Endothelial cell of umbilical vein (primary cell): ENCODE data around the gene PHTF1. TPM values are rescaled to one million over a fixed set of nuclear protein-coding genes. Genes with fewer than 3 reads are reported as not detected.

Source experiments
- BruUV-seq: library from RNA; stranded (reverse); fragments of 400-500 nt; replicated peaks from 2 replicates; lab custom pipeline; 2021; lab: Mats Ljungman, UMichigan
- CTCF ChIA-PET: fragments of 300-600, 350-600 bp; sonication (Branson Sonifier 250); formaldehyde crosslinking; loops from one replicate; lab custom pipeline; 2021; ENCODE audit warnings: antibody characterized with exemption, inconsistent platforms; lab: Charles Lee
- POLR2A ChIA-PET: fragments of 300-600, 350-600 bp; sonication (Branson Sonifier 250); formaldehyde crosslinking; loops from one replicate; lab custom pipeline; 2021; ENCODE audit warnings: antibody characterized with exemption, inconsistent platforms; lab: Charles Lee
- DNase-seq: peaks from one replicate; pipeline ENCODE4 v3.0.0-alpha.2; 2011; ENCODE audit warnings: low read depth, low spot score
- FAIRE-seq: peaks from 2 replicates; lab custom pipeline; 2011; peaks lifted over from hg19 to GRCh38; lab: Jason Lieb, UNC
- H2AFZ ChIP-seq: 2 replicates; pipeline ENCODE4 v1.6.0; 2012; ENCODE audit warnings: low read depth, low read length, control low read depth, inconsistent platforms
- H3K27ac ChIP-seq: 2 replicates; pipeline ENCODE4 v1.5.1; 2011; ENCODE audit warnings: low read depth, mild to moderate bottlenecking, control low read depth, low read length, moderate library complexity; ENCODE audit not compliant: insufficient read depth
- H3K27me3 ChIP-seq, 2 experiments: 2 replicates each; pipeline versions ENCODE4 v1.6.0 to v1.6.1; 2011; ENCODE audit warnings: low read length in 2 of 2, mixed read lengths in 1 of 2; ENCODE audit not compliant: control insufficient read depth in 2 of 2, insufficient read depth in 2 of 2
- H3K36me3 ChIP-seq, 2 experiments: 2 replicates in 1 of 2; 3 replicates in 1 of 2; pipeline ENCODE4 v1.5.1; 2011; ENCODE audit warnings: low read length in 2 of 2, mild to moderate bottlenecking in 1 of 2, moderate library complexity in 1 of 2; ENCODE audit not compliant: control insufficient read depth in 2 of 2, insufficient read depth in 2 of 2; ENCODE audit errors: extremely low read depth in 1 of 2
- H3K4me1 ChIP-seq: 3 replicates; pipeline ENCODE4 v1.5.1; 2011; ENCODE audit warnings: mild to moderate bottlenecking, low read length; ENCODE audit not compliant: control insufficient read depth, insufficient read depth; ENCODE audit errors: extremely low read depth
- H3K4me2 ChIP-seq: 2 replicates; pipeline ENCODE4 v1.6.1; 2011; ENCODE audit warnings: low read length, control low read depth, mixed read lengths; ENCODE audit not compliant: insufficient read depth
- H3K4me3 ChIP-seq, 3 experiments: fragments of 200-600 bp in 1 of 3; sonication (generic), shearing (Covaris generic) in 1 of 3; replicated peaks in 1 of 3; 2 replicates each; pipeline ENCODE4 v1.5.1; 2011 to 2016; ENCODE audit warnings: control low read depth in 3 of 3, low read length in 3 of 3, mild to moderate bottlenecking in 2 of 3, inconsistent platforms in 1 of 3, low read depth in 1 of 3, moderate library complexity in 1 of 3; ENCODE audit not compliant: insufficient read depth in 1 of 3
- H3K79me2 ChIP-seq: 2 replicates; pipeline ENCODE4 v1.6.0; 2012; ENCODE audit warnings: low read length, inconsistent platforms; ENCODE audit not compliant: control insufficient read depth, insufficient read depth
- H3K9ac ChIP-seq: replicated peaks from 2 replicates; pipeline ENCODE3; 2011; ENCODE audit warnings: low read length, control low read depth; ENCODE audit not compliant: insufficient read depth; ENCODE audit errors: extremely low read depth
- H3K9me1 ChIP-seq: replicated peaks from 3 replicates; pipeline ENCODE4 v1.6.0; 2011; ENCODE audit warnings: mild to moderate bottlenecking, low read length; ENCODE audit not compliant: control insufficient read depth, insufficient read depth; ENCODE audit errors: extremely low read depth
- H3K9me3 ChIP-seq: replicated peaks from 2 replicates; pipeline ENCODE4 v1.5.1; 2012; ENCODE audit warnings: low read length, inconsistent platforms; ENCODE audit not compliant: control insufficient read depth, insufficient read depth
- H4K20me1 ChIP-seq: replicated peaks from 2 replicates; pipeline ENCODE3; 2011; ENCODE audit warnings: mild to moderate bottlenecking, low read length; ENCODE audit not compliant: control insufficient read depth, insufficient read depth; ENCODE audit errors: extremely low read depth
- CTCF ChIP-seq, 2 donors: IDR thresholded peaks; 1 replicate in 1 of 2; 2 replicates in 1 of 2; pipeline ENCODE4 v1.5.1; 2011; ENCODE audit warnings: low read length in 2 of 2, mild to moderate bottlenecking in 2 of 2, moderate library complexity in 2 of 2, control low read depth in 1 of 2, inconsistent platforms in 1 of 2, low read depth in 1 of 2; ENCODE audit not compliant: insufficient read depth in 1 of 2; ENCODE audit errors: extremely low read depth in 1 of 2
- EZH2 ChIP-seq: IDR thresholded peaks from 2 replicates; pipeline ENCODE4 v1.6.1; 2012; ENCODE audit warnings: borderline replicate concordance, low read depth, mild to moderate bottlenecking, moderate library complexity, low read length, inconsistent platforms; ENCODE audit not compliant: severe bottlenecking
- FOS ChIP-seq: IDR thresholded peaks from 2 replicates; pipeline ENCODE4 v1.6.1; 2011; ENCODE audit warnings: mild to moderate bottlenecking, low read length, moderate library complexity, borderline replicate concordance; ENCODE audit not compliant: insufficient read depth
- JUN ChIP-seq: IDR thresholded peaks from 2 replicates; pipeline ENCODE4 v1.6.1; 2011; ENCODE audit warnings: borderline replicate concordance, low read depth; ENCODE audit not compliant: insufficient read length, insufficient read depth
- MAX ChIP-seq: IDR thresholded peaks from 2 replicates; pipeline ENCODE4 v1.6.1; 2011; ENCODE audit not compliant: insufficient read depth, insufficient read length
- MYC ChIP-seq: IDR thresholded peaks from one replicate; pipeline ENCODE4 v1.6.1; 2011; ENCODE audit warnings: mild to moderate bottlenecking, low read depth, low read length
- POLR2A ChIP-seq: IDR thresholded peaks from 2 replicates; pipeline ENCODE4 v1.6.1; 2012; ENCODE audit warnings: low read depth, mild to moderate bottlenecking, control low read depth, low read length
- dilution Hi-C: fragments of 300-500 bp; cut with MboI; formaldehyde crosslinking; loops from one replicate; pipeline ENCODE4 v1.15.0; 2019; ENCODE audit warnings: low sequenced_read_pairs; ENCODE audit not compliant: extremely low pct_ligation_motif_present
- intact Hi-C: fragments of 100-400 bp; cut with micrococcal nuclease; formaldehyde crosslinking; loops from one replicate; pipeline ENCODE4 v1.10.0; 2022
- polyA plus RNA-seq, 4 experiments: library from polyadenylated mRNA; depleted of rRNA in 3 of 4; stranded (reverse) in 3 of 4; unstranded in 1 of 4; fragments of >200 nt; gene quantifications; 2 replicates each; pipeline versions ENCODE4 v1.2.1 to v1.2.3, GENCODE V29; 2011 to 2012; ENCODE audit warnings: missing spikeins in 1 of 4
- total RNA-seq: library from RNA; stranded (reverse); gene quantifications from 2 replicates; pipeline ENCODE4 v1.2.3, GENCODE V29; 2021

The PHTF1 gene
- total and polyA plus RNA-seq, 2 donors (not counting 3 experiments of a cell fraction or from before 2014, with no cell fraction given) = 26.3 to 62.6 TPM

- Histone ChIP-seq H2AFZ (no peak overlapping the region), H3K4me1 (peaks cover 21% of the 10 kb centered on the region), H3K27me3 (no peaks in the 10 kb centered on the region), H3K9me3 (no peaks in the 10 kb centered on the region), H3K4me2 (peak overlapping the region; percentile 62), H3K36me3 (no peaks in the 10 kb centered on the region), H3K4me3 (no peak overlapping the region), H3K27ac (no peak overlapping the region), H3K9ac (no peak overlapping the region), H3K79me2 (peaks cover 90% of the 10 kb centered on the region), H3K9me1 (no peaks in the 10 kb centered on the region), H4K20me1 (peaks cover 2% of the 10 kb centered on the region)
- DNase-seq (peak; percentile 42), FAIRE-seq (peak; percentile 75)
- ChIA-PET POLR2A (interaction anchor here (0.6 kb wide), 1 partner anchor 35 kb away, joined by 3 read pairs; no protein-coding TSS in a partner anchor), CTCF (no interaction called here)
- no peak for TF ChIP-seq MAX
- TF ChIP-seq JUN = peak; percentile 47
- TF ChIP-seq CTCF (IDR thresholded peaks at IDR 0.05; ENCODE audit: extremely low read depth in 1 of 2, insufficient read depth in 1 of 2, low read depth in 1 of 2, low read length in 2 of 2) = no peak
- TF ChIP-seq FOS = peak; percentile 79
- TF ChIP-seq POLR2A = no peak
- TF ChIP-seq EZH2 = no peak
- TF ChIP-seq MYC = no peak
- dilution Hi-C loops = no loop called here
- intact Hi-C loops = no loop called here
- no TSS peak for BruUV-seq
These were observed 45.4 kb upstream of the PHTF1 start for GRCh38 chr1:113804421-113805255.
